ENCODE measurements around the gene DNPH1.
A peak's percentile ranks its signal among the peaks of the same experiment; 100 is the strongest.

DNPH1 gene

DNA sequence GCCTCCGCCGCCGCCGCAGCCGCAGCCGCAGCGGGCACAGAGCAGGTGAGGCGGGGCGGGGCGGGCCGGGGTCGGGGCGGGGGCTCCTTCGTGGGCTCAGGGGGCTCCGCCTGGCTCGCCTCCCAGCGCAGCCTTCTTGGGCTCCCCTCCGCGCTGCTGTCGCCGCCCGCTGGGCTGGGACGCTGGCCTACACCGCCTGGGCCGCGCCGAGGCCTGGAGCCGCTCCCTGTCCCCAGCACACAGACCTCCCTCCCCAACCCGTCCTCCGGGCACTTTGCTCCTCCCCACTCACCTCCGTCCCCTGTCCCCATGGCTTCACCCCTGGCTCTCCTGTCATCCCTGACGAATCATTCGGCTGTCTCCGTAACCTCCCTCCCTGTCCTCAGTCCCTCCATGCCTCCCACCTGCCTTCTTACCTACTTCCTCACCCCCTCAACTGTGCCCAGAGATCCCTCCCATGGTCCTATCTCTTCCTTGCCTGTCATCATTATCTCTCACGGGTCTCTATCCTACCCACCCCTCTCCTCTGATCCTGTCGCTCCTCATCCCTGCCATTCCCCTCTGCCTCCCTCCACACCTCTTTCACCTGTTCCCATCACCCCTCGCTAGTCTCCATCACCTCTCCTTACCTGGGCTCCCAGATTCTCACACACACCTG is 14.5 kb upstream of the DNPH1 start:
- DNase-seq: no peak

DNA sequence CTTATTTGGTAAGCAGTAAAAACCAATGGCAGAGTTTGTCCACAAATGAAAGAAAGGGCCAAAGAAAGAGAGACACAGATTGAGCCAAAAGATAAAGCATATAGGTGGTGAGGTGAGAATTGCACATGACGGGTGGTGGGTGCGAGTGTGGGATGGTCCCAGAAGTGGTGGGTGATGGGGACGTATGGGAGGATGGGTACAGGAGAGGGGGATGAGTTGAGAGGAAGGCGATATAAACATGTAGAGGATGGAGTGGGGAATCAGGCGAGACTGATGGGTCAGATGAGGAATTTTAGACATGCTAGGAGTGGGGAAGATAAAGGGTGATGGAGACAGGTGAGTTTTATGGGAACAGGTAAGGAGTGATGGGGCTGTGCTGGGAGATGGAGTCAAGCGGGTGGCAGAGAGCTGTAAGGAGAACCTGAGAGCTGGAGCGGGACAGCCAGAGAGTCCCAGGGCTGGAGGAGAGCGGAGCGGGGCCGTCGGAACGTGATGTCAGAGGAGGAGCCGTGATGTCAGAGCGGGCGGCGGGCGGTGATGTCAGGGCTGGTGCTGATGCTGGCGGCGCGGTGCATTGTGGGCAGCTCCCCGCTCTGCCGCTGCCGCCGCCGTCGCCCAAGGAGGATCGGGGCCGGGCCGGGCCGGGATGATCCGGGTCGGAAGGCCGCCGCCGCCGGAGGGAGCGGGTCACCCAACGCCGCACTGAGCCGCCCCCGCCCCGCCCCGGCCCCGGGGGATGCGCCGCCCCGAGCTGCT is 13.8 kb upstream of the DNPH1 start, which contains the start of gene TTBK1:
Gene TTBK1 (plus strand): TSS at position 574 of the 756 bp plus-strand sequence. CDS start 3,180 bp downstream, outside the sequence.
- peak; percentile 21 for DNase-seq

DNA sequence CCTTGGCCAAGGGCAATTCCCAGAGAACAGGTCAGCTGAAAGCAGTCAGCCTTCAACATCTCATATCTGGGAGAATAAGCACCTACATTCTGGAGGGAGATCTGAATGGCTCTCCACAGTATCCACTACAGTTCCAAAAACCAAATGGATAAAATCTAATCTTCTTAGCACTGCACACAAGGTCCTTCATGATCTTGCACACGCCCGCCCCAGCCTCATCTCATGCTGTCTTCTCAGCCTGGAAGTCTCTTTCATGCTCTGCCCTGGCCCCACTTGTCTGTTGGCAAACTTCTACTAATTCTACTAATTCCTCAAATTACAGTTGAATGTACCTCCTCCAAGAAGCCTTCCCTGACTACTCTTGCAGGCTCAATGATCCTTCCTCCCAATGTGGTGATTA is 12.2 kb upstream of the DNPH1 start:
- DNase-seq: no peak

DNA sequence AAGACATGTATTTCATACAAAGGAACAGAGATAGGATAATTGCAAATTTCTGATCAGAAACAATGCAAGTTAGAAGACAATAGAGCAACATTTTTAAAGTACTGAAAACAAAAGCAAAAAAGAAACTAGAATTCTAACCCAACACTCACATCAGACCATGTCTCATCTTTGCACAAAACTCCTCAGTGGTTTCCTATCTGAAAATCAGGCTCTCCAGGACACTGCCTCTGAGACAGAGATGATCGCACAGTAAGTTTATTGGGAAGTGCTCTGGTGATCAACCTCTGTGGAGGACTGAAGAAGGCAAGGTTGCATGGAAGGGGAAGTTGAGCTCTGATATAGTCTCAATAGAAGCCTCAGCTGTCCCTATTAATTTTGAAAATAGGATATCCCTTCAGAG is 11.7 kb upstream of the DNPH1 start:
- DNase-seq: no peak

DNA sequence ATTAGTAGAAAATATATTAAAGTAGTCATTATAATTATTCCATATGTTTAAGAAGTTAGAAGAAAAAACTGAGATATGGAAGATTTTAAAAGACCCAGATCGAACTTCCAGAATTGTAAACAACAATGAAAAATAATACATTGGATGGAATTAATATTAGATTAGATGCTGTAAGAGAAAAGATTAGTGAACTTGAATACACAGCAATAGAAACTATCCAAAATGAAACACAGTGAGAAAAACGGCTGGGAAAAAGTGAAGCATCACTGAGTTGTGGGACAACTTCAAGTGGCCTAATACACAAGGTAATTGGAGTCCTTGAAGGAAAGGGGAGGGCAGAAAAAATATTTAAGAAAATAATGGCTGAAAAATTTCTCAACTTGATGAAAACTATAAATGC is 9.8 kb upstream of the DNPH1 start:
- no peak for DNase-seq

DNA sequence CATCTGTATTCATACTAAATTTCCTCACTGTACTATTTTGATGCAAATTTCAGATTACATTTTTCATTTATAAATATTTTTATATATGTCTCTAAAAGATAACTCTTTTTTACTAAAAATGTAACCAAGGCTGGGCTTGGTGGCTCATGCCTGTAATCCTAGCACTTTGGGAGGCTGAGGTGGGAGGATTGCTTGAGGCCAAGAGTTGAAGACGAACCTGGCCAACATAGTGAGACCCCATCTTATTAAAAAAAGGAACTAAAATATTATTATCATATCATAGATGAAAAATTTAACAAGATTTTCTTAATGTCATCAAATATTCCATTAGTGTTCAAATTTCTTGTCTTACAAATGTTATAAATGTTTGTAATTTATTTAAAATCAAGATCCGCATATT is 6.6 kb upstream of the DNPH1 start:
- DNase-seq: no peak

DNA sequence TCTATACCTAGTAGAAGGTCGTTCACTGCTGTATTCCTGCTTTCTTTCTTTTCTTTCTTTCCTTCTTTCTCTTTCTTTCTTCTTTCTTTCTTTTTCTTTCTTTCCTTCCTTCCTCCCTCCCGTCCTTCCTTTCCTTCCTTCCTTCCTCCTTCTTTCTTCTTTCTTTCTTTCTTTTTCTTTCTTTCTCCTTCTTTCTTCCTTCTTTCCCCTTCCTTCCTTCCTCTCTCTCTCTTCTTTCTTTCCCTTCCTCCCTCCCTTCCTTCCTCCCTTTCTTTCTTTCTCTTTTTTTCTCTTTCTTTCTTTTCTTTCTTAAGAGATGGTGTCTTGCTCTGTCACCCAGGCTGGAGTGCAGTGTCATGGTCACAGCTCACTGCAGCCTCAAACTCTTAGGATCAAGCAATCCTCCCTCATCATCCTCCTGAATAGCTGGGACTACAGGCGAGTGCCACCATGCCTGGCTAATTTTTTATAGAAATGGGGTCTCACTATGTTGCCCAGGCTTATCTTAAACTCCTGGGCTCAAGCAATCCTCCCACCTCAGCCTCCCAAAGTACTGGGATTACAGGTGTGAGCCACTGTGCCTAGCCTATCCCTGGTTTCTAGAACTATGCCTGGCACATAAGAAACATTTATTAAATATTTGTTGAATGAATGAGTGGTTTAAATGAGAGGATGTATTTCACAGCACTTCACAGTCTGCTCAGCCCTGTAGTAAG is 2.6 kb upstream of the DNPH1 start:
- DNase-seq: no peak

DNA sequence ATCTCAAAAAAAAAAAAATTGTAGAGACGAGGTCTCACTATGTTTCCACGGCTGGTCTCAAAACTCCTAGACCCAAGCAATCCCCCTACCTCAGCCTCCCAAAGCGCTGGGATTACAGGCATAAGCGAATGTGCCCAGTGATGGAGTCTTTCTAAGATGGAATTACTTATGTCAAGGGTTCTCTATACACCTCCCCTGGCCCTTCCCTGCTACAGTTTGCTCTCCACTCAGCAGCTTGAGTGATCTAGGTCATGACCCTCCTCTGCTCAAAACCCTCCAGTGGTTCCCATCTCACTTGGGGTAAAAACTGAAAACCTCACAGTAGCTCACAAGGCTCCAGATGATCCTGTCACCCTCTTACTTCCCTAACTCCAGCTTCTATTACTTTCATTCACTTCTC is 1.8 kb upstream of the DNPH1 start:
- no peak for DNase-seq

DNA sequence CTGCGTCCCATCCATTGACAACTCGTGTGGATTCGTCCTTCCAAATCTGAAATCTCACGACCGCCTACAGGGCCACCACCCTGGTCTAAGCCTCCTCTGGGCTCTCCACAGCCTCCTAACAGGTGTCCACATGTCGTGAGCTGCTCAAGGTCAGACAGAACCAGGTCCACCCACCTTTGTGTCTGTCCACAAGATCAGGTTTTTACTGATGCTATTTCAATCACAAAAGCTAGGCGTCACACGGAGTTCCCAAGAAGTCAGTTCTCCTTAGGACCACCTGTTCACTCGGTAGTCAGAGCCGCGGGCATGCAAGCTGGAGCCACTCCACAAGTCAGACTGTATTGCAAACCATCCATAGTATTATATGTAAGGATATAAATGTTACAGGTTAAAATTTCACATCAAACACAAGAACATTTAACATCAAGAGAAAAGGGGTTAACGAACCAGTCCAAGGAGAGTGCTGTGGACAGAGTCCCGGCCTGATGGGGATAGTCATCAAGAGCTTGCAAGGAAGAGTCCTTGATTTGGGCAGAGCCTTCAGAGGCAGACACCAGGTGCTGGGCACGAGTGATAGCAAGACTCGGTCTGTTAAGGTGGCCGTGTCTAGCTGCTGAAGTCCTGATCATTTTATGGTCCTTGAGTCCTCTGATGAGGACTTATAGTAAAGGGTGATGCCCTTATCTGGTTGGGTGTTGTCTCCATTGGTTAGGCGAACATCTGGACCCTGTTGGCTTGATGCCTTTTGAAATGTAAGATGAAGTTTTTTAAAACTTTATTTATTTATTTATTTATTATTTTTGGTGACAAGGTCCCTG is 731 bp upstream of the DNPH1 start:
- DNase-seq: no peak

DNA sequence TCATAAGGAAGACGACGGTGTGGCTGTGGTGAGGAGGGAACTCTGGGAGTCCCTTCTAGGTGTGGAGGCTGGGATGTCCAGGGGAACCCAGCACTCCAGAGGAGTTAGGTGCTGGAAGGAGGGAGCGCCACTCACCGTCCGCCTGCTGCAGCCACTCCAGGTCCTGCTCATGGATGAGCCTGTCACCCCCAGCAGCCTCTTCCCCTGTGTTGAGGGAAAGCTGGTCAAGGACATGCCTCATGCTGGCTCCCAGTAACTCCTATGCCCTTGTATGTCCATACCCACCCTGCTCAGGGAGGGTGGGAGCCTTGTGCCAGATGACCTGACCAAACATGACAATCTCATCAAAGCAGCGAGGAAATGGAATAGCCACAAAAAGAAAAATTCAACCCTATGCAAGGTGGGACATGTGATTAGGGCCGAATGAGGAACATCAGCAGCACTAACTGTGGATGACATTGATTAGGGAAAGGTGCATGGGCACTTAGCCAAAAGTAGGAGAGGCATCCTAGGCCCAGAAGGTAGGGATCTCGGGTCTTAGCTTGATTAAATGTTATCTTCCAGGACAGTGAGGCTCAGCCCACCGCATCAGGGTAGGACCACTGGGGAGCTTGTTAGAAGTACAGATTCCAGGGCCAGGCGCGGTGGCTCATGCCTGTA is 3.0 kb downstream of the DNPH1 start:
- no peak for DNase-seq

DNA sequence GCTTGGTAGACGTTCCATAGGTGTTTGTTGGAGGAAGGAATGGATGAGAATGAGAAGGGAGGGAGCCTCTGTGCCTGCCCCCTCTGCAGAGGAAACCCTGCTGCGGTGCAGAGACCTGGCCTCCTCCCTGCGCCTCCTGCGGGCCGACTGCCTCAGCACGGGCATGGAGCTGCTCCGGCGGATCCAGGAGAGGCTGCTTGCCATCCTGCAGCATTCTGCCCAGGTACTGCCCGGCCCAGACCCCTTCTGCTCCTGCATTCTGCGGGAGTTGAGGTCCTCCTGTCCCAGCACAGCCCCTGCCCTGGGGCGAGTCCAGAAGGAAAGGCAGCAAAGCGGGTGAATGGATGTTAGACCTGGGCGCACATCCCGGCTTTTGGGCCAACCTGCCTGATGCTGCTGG is 6.1 kb downstream of the DNPH1 start:
- no peak for DNase-seq

DNA sequence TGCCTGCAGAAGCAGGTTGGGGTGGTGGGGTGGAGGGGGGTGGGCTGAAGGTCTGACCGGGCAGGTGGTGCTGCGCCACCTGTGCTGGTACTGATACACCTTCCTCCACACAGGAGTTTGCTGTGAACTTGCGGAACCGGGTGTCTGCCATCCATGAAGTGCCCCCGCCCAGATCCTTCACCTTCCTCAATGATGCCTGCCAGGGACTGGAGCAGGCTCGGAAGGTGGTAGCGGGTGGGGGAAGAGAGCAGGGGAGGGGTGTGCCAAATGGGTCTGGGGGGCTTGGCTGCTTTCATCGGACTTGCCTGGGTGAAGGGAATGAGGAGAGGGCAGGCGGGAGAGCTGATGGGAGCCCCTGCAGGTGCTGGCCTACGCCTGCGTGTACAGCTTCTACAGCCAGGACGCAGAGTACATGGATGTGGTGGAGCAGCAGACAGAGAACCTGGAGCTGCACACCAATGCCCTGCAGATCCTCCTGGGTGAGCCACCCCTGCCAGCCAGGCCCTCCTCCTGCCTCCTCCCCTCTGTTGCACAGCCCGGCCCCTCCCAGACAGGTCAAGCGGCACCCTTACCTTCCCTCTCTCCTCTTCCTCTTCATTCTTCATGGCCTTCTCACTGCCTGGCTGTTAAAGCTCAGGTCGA is 6.7 kb downstream of the DNPH1 start:
- no peak for DNase-seq

DNA sequence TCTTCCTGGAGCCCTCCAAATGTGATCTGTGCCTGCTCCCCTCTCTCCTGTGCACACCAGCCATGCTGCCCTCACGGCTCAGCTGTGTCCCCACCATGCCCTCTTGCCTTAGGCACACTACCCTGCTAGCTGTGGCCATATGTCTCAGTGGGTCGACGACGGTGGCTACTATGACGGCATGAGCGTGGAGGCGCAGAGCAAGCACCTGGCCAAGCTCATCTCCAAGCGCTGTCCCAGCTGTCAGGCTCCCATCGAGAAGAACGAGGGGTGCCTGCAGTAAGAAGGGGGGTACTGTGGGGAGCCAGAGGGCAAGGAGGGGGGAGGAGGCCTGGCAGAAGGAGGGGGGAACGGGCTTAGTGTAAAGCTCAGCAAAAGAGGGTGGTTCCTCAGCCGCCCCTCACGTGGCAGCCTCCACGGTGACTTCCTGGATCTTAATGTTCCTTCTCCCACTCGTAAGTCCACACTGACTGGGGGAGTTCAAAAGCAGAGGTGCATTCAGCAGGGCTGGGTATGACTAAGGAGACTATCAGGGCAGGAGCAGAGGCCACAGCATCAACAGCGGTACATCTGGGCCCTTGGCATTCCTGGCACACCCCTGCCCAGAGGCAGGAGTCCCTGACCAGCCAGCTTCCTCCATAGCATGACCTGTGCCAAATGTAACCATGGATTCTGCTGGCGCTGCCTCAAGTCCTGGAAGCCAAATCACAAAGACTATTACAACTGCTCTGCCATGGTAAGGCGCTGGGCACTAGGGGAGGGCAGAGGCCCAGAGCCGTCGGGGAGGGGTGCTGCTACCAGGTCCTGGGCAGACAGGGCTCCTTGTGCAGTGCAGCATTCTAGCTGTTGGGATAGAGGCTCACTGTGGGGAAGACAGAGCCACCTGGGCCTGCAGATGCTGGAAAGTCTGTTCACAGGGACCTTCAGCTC is 8.0 kb downstream of the DNPH1 start:
- no peak for DNase-seq

DNA sequence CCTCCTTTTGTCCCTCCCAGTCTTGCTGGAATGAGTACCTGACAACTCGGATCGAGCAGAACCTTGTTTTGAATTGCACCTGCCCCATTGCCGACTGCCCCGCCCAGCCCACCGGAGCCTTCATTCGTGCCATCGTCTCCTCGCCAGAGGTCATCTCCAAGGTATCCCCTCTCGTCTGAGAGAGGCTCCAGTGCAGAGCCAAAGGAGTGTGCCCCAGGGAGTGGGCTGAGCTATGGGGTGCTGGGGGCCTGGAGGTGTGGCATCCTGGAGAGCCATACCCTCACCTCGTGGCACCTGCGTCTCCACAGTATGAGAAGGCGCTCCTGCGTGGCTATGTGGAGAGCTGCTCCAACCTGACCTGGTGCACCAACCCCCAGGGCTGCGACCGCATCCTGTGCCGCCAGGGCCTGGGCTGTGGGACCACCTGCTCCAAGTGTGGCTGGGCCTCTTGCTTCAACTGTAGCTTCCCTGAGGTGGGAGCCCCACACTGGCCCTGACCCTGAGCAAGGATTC is 8.8 kb downstream of the DNPH1 start:
- no peak for DNase-seq

DNA sequence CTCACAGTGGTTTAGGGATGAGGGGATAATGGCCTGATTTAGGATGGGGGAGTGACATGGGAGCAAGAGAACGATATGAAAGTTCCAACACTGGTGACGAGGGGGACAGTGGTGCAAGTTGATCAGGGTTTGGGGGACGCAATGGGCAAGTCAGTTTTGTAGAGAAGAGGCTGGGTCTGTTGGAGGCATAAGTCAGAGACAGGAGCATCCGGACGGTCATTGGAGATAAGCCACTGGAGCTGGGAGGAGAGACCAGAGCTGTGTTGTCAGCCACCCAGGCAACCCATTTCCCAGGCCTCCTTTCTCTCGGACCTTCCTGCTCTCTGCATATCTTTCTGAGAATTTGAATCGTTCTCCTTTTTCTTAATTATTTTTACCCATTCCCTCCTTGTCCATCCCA is 9.5 kb downstream of the DNPH1 start:
- no peak for DNase-seq

DNA sequence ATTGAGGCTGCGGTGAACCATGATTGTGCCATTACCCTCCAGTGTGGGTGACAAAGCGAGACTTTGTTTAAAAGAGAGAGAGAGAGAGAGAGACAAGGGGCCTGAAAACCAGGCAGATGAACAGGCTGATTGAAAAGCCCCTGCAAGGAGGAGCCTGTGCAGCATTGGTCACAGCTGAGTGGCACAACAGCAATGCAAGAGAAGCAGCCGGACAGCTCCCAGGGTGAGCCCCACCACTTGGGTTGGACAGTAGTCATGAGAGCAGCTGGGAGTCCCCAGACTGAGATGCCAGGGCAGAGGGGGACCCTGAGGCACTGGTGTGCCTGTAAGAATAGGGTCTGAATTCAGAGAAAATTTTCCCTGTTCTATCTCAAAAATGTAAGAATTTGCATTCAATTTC is 10.2 kb downstream of the DNPH1 start:
- DNase-seq: no peak

DNA sequence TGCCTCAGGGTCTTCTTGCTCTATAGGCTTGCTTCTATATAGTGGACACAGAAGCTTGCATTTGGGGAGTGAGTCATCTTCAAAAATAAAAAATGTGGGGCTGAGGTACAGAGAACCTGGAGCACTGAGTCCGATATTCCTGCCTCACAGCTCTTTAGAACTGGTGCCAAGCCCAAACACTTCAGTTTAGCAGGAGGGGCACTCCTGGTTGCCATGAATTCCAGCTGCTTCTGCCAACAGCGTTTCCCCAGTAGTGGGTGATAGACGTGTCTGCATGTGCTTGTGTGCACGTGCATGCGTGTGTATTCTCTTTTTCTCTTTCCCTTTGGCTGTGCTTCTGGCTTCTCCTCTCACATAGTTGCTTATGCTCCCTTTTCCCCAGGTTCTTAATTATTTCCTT is 11.9 kb downstream of the DNPH1 start:
- DNase-seq: no peak

DNA sequence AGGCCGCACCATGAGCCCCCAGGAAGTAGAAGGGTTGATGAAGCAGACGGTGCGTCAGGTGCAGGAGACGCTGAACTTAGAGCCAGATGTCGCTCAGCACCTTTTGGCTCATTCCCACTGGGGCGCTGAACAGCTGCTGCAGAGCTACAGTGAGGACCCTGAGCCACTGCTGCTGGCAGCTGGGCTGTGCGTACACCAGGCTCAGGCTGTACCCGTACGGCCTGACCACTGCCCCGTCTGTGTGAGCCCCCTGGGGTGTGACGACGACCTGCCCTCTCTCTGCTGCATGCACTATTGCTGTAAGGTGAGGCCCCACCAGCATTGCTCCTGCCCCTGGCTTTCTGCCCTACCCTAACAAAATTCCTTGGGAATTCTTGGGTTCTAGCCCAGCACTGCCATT is 13.1 kb downstream of the DNPH1 start:
- peak; percentile 96 for DNase-seq

DNA sequence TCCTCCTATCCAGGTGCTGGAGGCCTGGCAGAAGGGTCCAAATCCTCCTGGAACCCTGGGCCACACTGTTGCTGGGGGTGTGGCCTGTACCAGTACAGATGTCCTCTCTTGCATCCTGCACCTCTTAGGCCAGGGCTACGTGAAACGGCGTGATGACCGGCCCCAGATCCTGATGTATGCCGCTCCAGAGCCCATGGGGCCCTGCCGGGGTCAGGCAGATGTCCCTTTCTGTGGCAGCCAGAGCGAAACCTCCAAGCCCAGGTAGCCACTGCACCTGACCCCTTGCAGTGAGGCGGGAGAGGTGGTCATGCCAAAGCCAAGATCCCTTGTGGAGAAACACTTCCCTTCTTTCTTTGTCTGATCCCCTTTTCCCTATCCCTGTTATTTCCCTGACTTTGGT is 14.2 kb downstream of the DNPH1 start:
- no peak for DNase-seq

DNA sequence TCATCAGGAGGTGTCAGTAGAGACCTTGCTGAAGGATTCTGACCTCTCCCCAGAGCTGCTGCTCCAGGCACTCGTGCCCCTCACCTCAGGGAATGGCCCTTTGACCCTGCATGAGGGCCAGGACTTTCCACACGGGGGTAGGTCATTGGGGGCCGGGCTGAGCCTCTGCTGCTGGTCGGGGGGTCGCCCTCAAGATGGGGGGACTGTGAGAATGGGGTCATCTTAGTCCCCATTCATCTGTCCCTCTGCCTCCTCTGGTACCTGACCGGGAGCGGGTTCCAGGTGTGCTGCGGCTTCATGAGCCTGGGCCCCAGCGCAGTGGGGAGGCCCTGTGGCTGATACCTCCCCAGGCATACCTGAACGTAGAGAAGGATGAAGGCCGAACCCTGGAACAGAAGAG is 15.8 kb downstream of the DNPH1 start:
- DNase-seq: no peak

DNA sequence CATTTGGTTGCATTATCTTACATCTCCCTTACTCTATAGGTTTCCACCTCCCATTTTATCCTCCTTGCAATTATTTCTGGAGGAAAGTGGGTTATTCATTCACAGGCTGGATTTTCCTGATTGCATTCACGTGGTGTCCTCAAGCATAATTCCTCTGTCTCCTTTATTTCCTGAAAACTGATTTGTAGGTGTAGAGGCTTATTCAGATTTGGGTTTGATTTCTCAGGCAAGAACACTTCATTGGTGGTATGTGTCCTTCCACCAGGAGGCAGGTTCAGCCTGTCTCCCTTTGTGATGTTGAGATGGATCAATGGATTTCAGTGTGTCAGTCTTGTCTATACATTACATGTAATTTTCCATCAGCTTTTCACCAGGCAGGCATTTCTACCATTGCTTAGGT is 17.3 kb downstream of the DNPH1 start:
- no peak for DNase-seq
